ENCODE data around the gene PBXIP1.

DNA sequence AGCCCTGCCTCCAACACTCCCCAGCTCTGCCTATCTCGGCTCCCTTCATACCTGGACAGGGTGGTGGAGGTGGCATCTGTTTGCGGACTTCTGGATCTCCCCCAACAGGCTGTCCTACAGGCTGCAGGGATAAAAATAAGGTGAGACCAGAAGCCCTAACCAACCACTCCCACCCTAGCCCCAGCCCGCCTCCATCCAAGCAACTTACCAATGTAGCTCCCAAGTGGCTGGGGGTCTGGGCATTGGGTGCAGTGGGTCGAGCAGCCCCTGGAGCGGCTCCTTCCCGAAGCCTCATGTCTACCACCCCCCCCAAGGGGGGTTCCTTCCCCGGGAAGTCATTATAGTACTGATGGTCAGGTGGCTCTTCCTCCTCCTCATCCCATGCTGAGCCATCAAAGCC, 10.2 kb upstream of the PBXIP1 start:
- no peak for TF ChIP-seq POLR2A (IDR thresholded peaks at IDR 0.05)
- TF ChIP-seq, protein P1, sequence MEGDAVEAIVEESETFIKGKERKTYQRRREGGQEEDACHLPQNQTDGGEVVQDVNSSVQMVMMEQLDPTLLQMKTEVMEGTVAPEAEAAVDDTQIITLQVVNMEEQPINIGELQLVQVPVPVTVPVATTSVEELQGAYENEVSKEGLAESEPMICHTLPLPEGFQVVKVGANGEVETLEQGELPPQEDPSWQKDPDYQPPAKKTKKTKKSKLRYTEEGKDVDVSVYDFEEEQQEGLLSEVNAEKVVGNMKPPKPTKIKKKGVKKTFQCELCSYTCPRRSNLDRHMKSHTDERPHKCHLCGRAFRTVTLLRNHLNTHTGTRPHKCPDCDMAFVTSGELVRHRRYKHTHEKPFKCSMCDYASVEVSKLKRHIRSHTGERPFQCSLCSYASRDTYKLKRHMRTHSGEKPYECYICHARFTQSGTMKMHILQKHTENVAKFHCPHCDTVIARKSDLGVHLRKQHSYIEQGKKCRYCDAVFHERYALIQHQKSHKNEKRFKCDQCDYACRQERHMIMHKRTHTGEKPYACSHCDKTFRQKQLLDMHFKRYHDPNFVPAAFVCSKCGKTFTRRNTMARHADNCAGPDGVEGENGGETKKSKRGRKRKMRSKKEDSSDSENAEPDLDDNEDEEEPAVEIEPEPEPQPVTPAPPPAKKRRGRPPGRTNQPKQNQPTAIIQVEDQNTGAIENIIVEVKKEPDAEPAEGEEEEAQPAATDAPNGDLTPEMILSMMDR (IDR thresholded peaks at IDR 0.05) = no peak
